IPS-18a (cell line): Measurements from ENCODE around the gene CRPPA.

Experiments
- H3K27ac ChIP-seq: one replicate; pipeline ENCODE4 v1.5.1; 2013; ENCODE audit warnings: low read length
- H3K27me3 ChIP-seq: one replicate; pipeline ENCODE4 v1.6.1; 2013; ENCODE audit warnings: mild to moderate bottlenecking, low read length; ENCODE audit not compliant: control insufficient read depth, insufficient read depth
- H3K36me3 ChIP-seq: one replicate; pipeline ENCODE4 v1.6.1; 2013; ENCODE audit warnings: low read depth, low read length; ENCODE audit not compliant: control insufficient read depth
- H3K4me1 ChIP-seq: one replicate; pipeline ENCODE4 v1.6.1; 2013; ENCODE audit warnings: low read depth, low read length; ENCODE audit not compliant: control insufficient read depth
- H3K4me3 ChIP-seq: one replicate; pipeline ENCODE4 v1.5.1; 2013; ENCODE audit warnings: low read length
- H3K9ac ChIP-seq: one replicate; pipeline ENCODE4 v1.6.1; 2013; ENCODE audit warnings: mild to moderate bottlenecking, low read length, moderate library complexity
- H3K9me3 ChIP-seq: one replicate; pipeline ENCODE4 v1.6.1; 2013; ENCODE audit warnings: low read depth, low read length; ENCODE audit not compliant: control insufficient read depth

The CRPPA gene

GRCh38 chr7:16422103-16422435, 731 bp upstream of the CRPPA start:
- H3K27ac ChIP-seq = no peak overlapping the region
- no peak overlapping the region for H3K9ac ChIP-seq
- no peak overlapping the region for H3K4me3 ChIP-seq
- peaks cover 21% of the 10 kb centered on the region for H3K27me3 ChIP-seq
- H3K4me1 ChIP-seq = peaks cover 10% of the 10 kb centered on the region
- H3K36me3 ChIP-seq = no peaks in the 10 kb centered on the region
- no peaks in the 10 kb centered on the region for H3K9me3 ChIP-seq

GRCh38 chr7:16420649-16421332, 547 bp downstream of the CRPPA start:
- Histone ChIP-seq H3K27ac (no peak overlapping the region), H3K27me3 (peaks cover 21% of the 10 kb centered on the region), H3K4me1 (peaks cover 10% of the 10 kb centered on the region), H3K4me3 (peak overlapping the region; percentile 87), H3K36me3 (no peaks in the 10 kb centered on the region), H3K9ac (peak overlapping the region; percentile 59), H3K9me3 (no peaks in the 10 kb centered on the region)

GRCh38 chr7:16420329-16420648, 1.0 kb downstream of the CRPPA start:
- Histone ChIP-seq H3K4me3 (peak overlapping the region; percentile 87), H3K9ac (peak overlapping the region; percentile 59), H3K27ac (no peak overlapping the region)

GRCh38 chr7:16419859-16420258, 1.5 kb downstream of the CRPPA start:
- peak overlapping the region; percentile 87 for H3K4me3 ChIP-seq

More at GRCh38 chr7:16420329-16420648, 1.0 kb downstream of the CRPPA start:
- Histone ChIP-seq H3K27me3 (peaks cover 21% of the 10 kb centered on the region), H3K9me3 (no peaks in the 10 kb centered on the region), H3K4me1 (peaks cover 10% of the 10 kb centered on the region), H3K36me3 (no peaks in the 10 kb centered on the region)

GRCh38 chr7:16419126-16419525, 2.2 kb downstream of the CRPPA start:
- H3K27me3 ChIP-seq = peaks cover 21% of the 10 kb centered on the region
- H3K9ac ChIP-seq = no peak overlapping the region
- no peaks in the 10 kb centered on the region for H3K9me3 ChIP-seq
- peaks cover 10% of the 10 kb centered on the region for H3K4me1 ChIP-seq
- H3K36me3 ChIP-seq = no peaks in the 10 kb centered on the region
- H3K4me3 ChIP-seq = no peak overlapping the region
- no peak overlapping the region for H3K27ac ChIP-seq

More at GRCh38 chr7:16419859-16420258, 1.5 kb downstream of the CRPPA start:
- peaks cover 10% of the 10 kb centered on the region for H3K4me1 ChIP-seq
- no peaks in the 10 kb centered on the region for H3K9me3 ChIP-seq
- H3K27me3 ChIP-seq = peaks cover 21% of the 10 kb centered on the region
- H3K9ac ChIP-seq = no peak overlapping the region
- no peak overlapping the region for H3K27ac ChIP-seq
- no peaks in the 10 kb centered on the region for H3K36me3 ChIP-seq

- H3K27me3 ChIP-seq = peaks cover 21% of the 10 kb centered on the region
- no peak overlapping the region for H3K27ac ChIP-seq
- H3K9me3 ChIP-seq = no peaks in the 10 kb centered on the region
- no peak overlapping the region for H3K9ac ChIP-seq
- peaks cover 10% of the 10 kb centered on the region for H3K4me1 ChIP-seq
- H3K4me3 ChIP-seq = no peak overlapping the region
- H3K36me3 ChIP-seq = no peaks in the 10 kb centered on the region
Measured at GRCh38 chr7:16417906-16418305, 3.4 kb downstream of the CRPPA start.

GRCh38 chr7:16416289-16417282, 4.8 kb downstream of the CRPPA start:
- H3K27ac ChIP-seq = no peak overlapping the region
- H3K36me3 ChIP-seq = no peaks in the 10 kb centered on the region
- H3K4me1 ChIP-seq = peaks cover 7% of the 10 kb centered on the region
- H3K9me3 ChIP-seq = no peaks in the 10 kb centered on the region
- H3K27me3 ChIP-seq = peaks cover 12% of the 10 kb centered on the region
- H3K9ac ChIP-seq = no peak overlapping the region
- no peak overlapping the region for H3K4me3 ChIP-seq

- no peaks in the 10 kb centered on the region for H3K27me3 ChIP-seq
- H3K9me3 ChIP-seq = no peaks in the 10 kb centered on the region
- H3K27ac ChIP-seq = no peak overlapping the region
- no peak overlapping the region for H3K4me3 ChIP-seq
- H3K9ac ChIP-seq = no peak overlapping the region
- no peaks in the 10 kb centered on the region for H3K36me3 ChIP-seq
- no peaks in the 10 kb centered on the region for H3K4me1 ChIP-seq
Measured at GRCh38 chr7:16412274-16413254, 8.8 kb downstream of the CRPPA start.

GRCh38 chr7:16411391-16411790, 9.9 kb downstream of the CRPPA start:
- Histone ChIP-seq H3K27ac (no peak overlapping the region), H3K9ac (no peak overlapping the region), H3K36me3 (no peaks in the 10 kb centered on the region), H3K4me3 (no peak overlapping the region), H3K9me3 (no peaks in the 10 kb centered on the region), H3K27me3 (no peaks in the 10 kb centered on the region), H3K4me1 (no peaks in the 10 kb centered on the region)

GRCh38 chr7:16409777-16410176, 11.6 kb downstream of the CRPPA start:
- H3K9me3 ChIP-seq = no peaks in the 10 kb centered on the region
- no peaks in the 10 kb centered on the region for H3K27me3 ChIP-seq
- H3K36me3 ChIP-seq = no peaks in the 10 kb centered on the region
- no peak overlapping the region for H3K27ac ChIP-seq
- no peak overlapping the region for H3K9ac ChIP-seq
- no peaks in the 10 kb centered on the region for H3K4me1 ChIP-seq
- H3K4me3 ChIP-seq = no peak overlapping the region

- no peaks in the 10 kb centered on the region for H3K36me3 ChIP-seq
Measured at GRCh38 chr7:16404636-16405035, 16.7 kb downstream of the CRPPA start.

More at GRCh38 chr7:16404636-16405035, 16.7 kb downstream of the CRPPA start:
- Histone ChIP-seq H3K27me3 (no peaks in the 10 kb centered on the region), H3K9ac (no peak overlapping the region), H3K4me1 (no peaks in the 10 kb centered on the region), H3K9me3 (peaks cover 11% of the 10 kb centered on the region), H3K27ac (no peak overlapping the region), H3K4me3 (no peak overlapping the region)
